ENCODE data around the gene HGS.

Gene HGS

GRCh38 chr17:81687770-81688541 lies 4.1 kb downstream of the HGS start:
- Histone ChIP-seq H3K36me3 (ENCODE audit: insufficient read depth, insufficient read length, low read length) (peaks cover 80% of the 10 kb centered on the region), H3K4me1 (ENCODE audit: insufficient read depth, insufficient read length) (peaks cover 13% of the 10 kb centered on the region), H3K27me3 (ENCODE audit: insufficient read depth, insufficient read length) (no peaks in the 10 kb centered on the region), H3K9ac (ENCODE audit: insufficient read length, low read depth) (no peak overlapping the region), H3K9me3 (ENCODE audit: insufficient read depth, low read length) (no peaks in the 10 kb centered on the region), H3K4me3 (ENCODE audit: insufficient read length, low read depth) (no peak overlapping the region)
- TF ChIP-seq ZNF274 (IDR thresholded peaks at IDR 0.05; ENCODE audit: low read depth, low read length) (no peak), YY1 (IDR thresholded peaks at IDR 0.05; ENCODE audit: insufficient read depth, insufficient read length) (no peak), SUZ12 (IDR thresholded peaks at IDR 0.05; ENCODE audit: extremely low read depth, insufficient read depth, insufficient read length) (no peak)
- no peak for DNase-seq (ENCODE audit: low read depth, low spot score)

- Histone ChIP-seq H3K36me3 (ENCODE audit: insufficient read depth, insufficient read length, low read length) (peaks cover 87% of the 10 kb centered on the region), H3K4me3 (ENCODE audit: insufficient read length, low read depth) (no peak overlapping the region), H3K27me3 (ENCODE audit: insufficient read depth, insufficient read length) (no peaks in the 10 kb centered on the region), H3K4me1 (ENCODE audit: insufficient read depth, insufficient read length) (peaks cover 16% of the 10 kb centered on the region), H3K9me3 (ENCODE audit: insufficient read depth, low read length) (no peaks in the 10 kb centered on the region), H3K9ac (ENCODE audit: insufficient read length, low read depth) (no peak overlapping the region)
- TF ChIP-seq ZNF274 (IDR thresholded peaks at IDR 0.05; ENCODE audit: low read depth, low read length) (no peak), YY1 (IDR thresholded peaks at IDR 0.05; ENCODE audit: insufficient read depth, insufficient read length) (no peak), SUZ12 (IDR thresholded peaks at IDR 0.05; ENCODE audit: extremely low read depth, insufficient read depth, insufficient read length) (no peak)
- DNase-seq (ENCODE audit: low read depth, low spot score): no peak
These were observed 4.8 kb downstream of the HGS start for GRCh38 chr17:81688616-81689015.

DNA sequence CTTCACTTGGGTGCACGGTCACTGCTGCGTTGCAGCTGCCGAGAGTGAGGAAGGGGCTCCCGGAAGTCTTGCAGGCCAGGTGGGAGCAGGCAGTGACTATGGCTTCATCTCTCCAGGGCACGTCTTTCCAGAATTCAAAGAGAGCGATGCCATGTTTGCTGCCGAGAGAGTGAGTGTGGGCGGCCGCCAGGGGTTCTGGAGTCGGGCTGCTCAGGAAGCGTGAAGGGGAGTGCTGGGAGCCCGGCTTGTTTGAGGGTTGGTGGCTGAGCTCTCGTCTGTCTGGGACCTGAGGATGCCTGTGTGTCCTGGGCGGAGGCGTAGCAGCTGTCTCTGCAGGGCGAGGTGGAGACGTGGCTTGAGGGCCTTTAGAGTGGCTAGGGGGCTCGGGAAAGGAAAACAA lies 6.3 kb downstream of the HGS start:
- no peaks in the 10 kb centered on the region for H3K27me3 ChIP-seq (ENCODE audit: insufficient read depth, insufficient read length)
- peaks cover 99% of the 10 kb centered on the region for H3K36me3 ChIP-seq (ENCODE audit: insufficient read depth, insufficient read length, low read length)
- H3K9ac ChIP-seq (ENCODE audit: insufficient read length, low read depth): no peak overlapping the region
- no peak for TF ChIP-seq YY1 (IDR thresholded peaks at IDR 0.05; ENCODE audit: insufficient read depth, insufficient read length)
- no peak for TF ChIP-seq SUZ12 (IDR thresholded peaks at IDR 0.05; ENCODE audit: extremely low read depth, insufficient read depth, insufficient read length)
- no peak for TF ChIP-seq ZNF274 (IDR thresholded peaks at IDR 0.05; ENCODE audit: low read depth, low read length)
- no peak overlapping the region for H3K4me3 ChIP-seq (ENCODE audit: insufficient read length, low read depth)
- H3K9me3 ChIP-seq (ENCODE audit: insufficient read depth, low read length): no peaks in the 10 kb centered on the region
- H3K4me1 ChIP-seq (ENCODE audit: insufficient read depth, insufficient read length): peaks cover 8% of the 10 kb centered on the region
- DNase-seq (ENCODE audit: low read depth, low spot score): no peak

DNA sequence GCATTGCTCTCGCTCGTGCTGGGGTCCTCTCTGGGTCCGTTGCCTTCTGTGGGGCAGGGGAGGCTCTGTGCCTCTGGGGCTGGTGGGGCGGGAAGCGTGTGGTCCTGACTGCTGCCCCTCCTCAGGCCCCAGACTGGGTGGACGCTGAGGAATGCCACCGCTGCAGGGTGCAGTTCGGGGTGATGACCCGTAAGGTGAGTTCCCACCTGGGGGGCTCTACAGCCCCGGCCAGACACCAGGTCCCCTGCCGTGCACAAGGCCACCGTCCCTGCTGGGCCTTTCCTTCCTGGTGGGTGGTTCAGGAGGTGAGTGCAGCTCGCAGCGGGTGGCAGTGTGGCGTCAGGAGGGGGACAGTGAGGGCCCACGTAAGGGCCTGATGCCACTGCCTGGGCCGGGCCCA lies 6.7 kb downstream of the HGS start:
- no peak overlapping the region for H3K9ac ChIP-seq (ENCODE audit: insufficient read length, low read depth)
- H3K27me3 ChIP-seq (ENCODE audit: insufficient read depth, insufficient read length): no peaks in the 10 kb centered on the region
- H3K4me1 ChIP-seq (ENCODE audit: insufficient read depth, insufficient read length): peaks cover 4% of the 10 kb centered on the region
- no peak for DNase-seq (ENCODE audit: low read depth, low spot score)
- H3K36me3 ChIP-seq (ENCODE audit: insufficient read depth, insufficient read length, low read length): peaks cover 99% of the 10 kb centered on the region
- TF ChIP-seq SUZ12 (IDR thresholded peaks at IDR 0.05; ENCODE audit: extremely low read depth, insufficient read depth, insufficient read length) (no peak), ZNF274 (IDR thresholded peaks at IDR 0.05; ENCODE audit: low read depth, low read length) (no peak), YY1 (IDR thresholded peaks at IDR 0.05; ENCODE audit: insufficient read depth, insufficient read length) (no peak)
- no peak overlapping the region for H3K4me3 ChIP-seq (ENCODE audit: insufficient read length, low read depth)
- H3K9me3 ChIP-seq (ENCODE audit: insufficient read depth, low read length): no peaks in the 10 kb centered on the region

DNA sequence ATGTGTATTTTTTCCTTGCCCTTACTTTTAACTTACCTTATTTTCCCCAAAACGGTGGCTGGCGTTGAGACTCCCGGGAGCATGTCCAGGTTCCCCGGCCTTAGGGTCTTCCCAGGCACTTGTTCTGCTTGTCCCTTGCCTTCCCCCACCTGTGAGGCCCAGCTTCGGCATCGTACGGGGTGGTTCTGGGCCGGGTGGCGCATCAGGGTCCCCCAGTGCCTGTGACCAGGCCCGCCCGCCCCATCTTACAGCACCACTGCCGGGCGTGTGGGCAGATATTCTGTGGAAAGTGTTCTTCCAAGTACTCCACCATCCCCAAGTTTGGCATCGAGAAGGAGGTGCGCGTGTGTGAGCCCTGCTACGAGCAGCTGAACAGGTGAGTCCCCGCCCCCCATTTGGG lies 7.4 kb downstream of the HGS start:
- Histone ChIP-seq H3K9ac (ENCODE audit: insufficient read length, low read depth) (no peak overlapping the region), H3K27me3 (ENCODE audit: insufficient read depth, insufficient read length) (no peaks in the 10 kb centered on the region), H3K9me3 (ENCODE audit: insufficient read depth, low read length) (no peaks in the 10 kb centered on the region), H3K36me3 (ENCODE audit: insufficient read depth, insufficient read length, low read length) (peaks cover 99% of the 10 kb centered on the region), H3K4me1 (ENCODE audit: insufficient read depth, insufficient read length) (peaks cover 3% of the 10 kb centered on the region), H3K4me3 (ENCODE audit: insufficient read length, low read depth) (no peak overlapping the region)
- DNase-seq (ENCODE audit: low read depth, low spot score): no peak
- TF ChIP-seq ZNF274 (IDR thresholded peaks at IDR 0.05; ENCODE audit: low read depth, low read length): no peak

DNA sequence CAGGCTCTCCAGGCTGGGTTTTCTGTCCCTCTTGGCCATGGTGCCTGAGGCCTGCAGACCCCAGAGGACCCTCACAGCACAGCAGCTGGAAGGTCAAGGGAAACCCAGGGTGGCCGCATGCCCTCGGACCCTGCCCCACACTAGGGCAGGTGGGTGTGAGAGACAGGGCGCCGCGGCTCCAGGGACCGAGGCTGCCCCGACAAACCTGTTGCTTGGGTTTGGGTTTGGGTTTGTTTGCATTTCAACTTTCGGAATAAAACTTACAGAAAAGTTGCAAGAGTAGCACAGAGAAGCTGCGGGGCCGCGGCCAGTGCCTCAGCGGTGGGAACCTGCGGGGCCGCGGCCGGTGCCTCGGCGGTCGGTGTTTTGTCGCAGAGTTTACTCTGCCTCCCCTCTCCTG lies 7.8 kb downstream of the HGS start:
- no peaks in the 10 kb centered on the region for H3K27me3 ChIP-seq (ENCODE audit: insufficient read depth, insufficient read length)
- DNase-seq (ENCODE audit: low read depth, low spot score): no peak
- H3K4me1 ChIP-seq (ENCODE audit: insufficient read depth, insufficient read length): peaks cover 6% of the 10 kb centered on the region
- TF ChIP-seq SUZ12 (IDR thresholded peaks at IDR 0.05; ENCODE audit: extremely low read depth, insufficient read depth, insufficient read length) (no peak), YY1 (IDR thresholded peaks at IDR 0.05; ENCODE audit: insufficient read depth, insufficient read length) (no peak), ZNF274 (IDR thresholded peaks at IDR 0.05; ENCODE audit: low read depth, low read length) (no peak)
- no peaks in the 10 kb centered on the region for H3K9me3 ChIP-seq (ENCODE audit: insufficient read depth, low read length)
- H3K36me3 ChIP-seq (ENCODE audit: insufficient read depth, insufficient read length, low read length): peaks cover 99% of the 10 kb centered on the region
- no peak overlapping the region for H3K4me3 ChIP-seq (ENCODE audit: insufficient read length, low read depth)
- H3K9ac ChIP-seq (ENCODE audit: insufficient read length, low read depth): no peak overlapping the region

DNA sequence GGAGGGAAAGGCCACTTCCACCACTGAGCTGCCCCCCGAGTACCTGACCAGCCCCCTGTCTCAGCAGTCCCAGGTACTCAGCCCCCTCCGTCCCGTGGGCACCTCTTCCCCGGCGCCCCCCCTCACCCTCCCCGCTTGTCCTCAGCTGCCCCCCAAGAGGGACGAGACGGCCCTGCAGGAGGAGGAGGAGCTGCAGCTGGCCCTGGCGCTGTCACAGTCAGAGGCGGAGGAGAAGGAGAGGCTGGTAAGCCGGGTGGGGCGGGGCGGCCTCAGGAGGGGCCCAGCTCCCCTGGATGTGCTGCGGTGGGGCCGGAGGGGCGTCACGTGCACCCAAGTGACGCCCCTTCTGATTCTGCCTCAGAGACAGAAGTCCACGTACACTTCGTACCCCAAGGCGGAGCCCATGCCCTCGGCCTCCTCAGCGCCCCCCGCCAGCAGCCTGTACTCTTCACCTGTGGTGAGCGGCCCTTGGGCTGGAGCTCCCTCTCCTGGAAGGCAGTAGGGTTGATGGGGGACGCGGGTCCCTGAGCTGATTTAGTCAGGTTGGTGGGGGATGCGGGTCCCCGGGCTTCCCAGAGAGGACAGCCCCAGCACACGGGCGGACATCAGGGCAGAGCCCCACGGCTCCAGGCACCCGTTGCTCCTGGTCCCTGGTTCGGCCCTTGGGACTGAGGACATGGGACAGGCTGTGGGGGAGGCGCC lies 9.8 kb downstream of the HGS start:
- peaks cover 99% of the 10 kb centered on the region for H3K36me3 ChIP-seq (ENCODE audit: insufficient read depth, insufficient read length, low read length)
- no peak for TF ChIP-seq YY1 (IDR thresholded peaks at IDR 0.05; ENCODE audit: insufficient read depth, insufficient read length)
- no peak for TF ChIP-seq ZNF274 (IDR thresholded peaks at IDR 0.05; ENCODE audit: low read depth, low read length)
- no peak for TF ChIP-seq SUZ12 (IDR thresholded peaks at IDR 0.05; ENCODE audit: extremely low read depth, insufficient read depth, insufficient read length)
- no peak overlapping the region for H3K9ac ChIP-seq (ENCODE audit: insufficient read length, low read depth)
- H3K4me3 ChIP-seq (ENCODE audit: insufficient read length, low read depth): no peak overlapping the region
- no peaks in the 10 kb centered on the region for H3K9me3 ChIP-seq (ENCODE audit: insufficient read depth, low read length)
- H3K4me1 ChIP-seq (ENCODE audit: insufficient read depth, insufficient read length): peaks cover 12% of the 10 kb centered on the region
- H3K27me3 ChIP-seq (ENCODE audit: insufficient read depth, insufficient read length): no peaks in the 10 kb centered on the region
- no peak for DNase-seq (ENCODE audit: low read depth, low spot score)

Data from NT2/D1 (cell line).